ENCODE data around the gene MACROH2A2. TPM values are rescaled to one million over a fixed set of nuclear protein-coding genes. Genes with fewer than 3 reads are reported as not detected.

MACROH2A2 gene
- total RNA-seq, 2 donors from 2014 or later: 2.4 to 2.5 TPM

GRCh38 chr10:70054902-70055301, 2.3 kb downstream of the MACROH2A2 start:
- H3K36me3 Mint-ChIP-seq (ENCODE audit: low read depth): no peaks in the 10 kb centered on the region
- H3K27ac Mint-ChIP-seq: no peak overlapping the region
- peaks cover 36% of the 10 kb centered on the region for H3K27me3 Mint-ChIP-seq
- H3K4me3 Mint-ChIP-seq: peak overlapping the region; percentile 51
- H3K4me1 Mint-ChIP-seq: peaks cover 7% of the 10 kb centered on the region
- no peak for ATAC-seq (replicated peaks)
- H3K9me3 Mint-ChIP-seq: no peaks in the 10 kb centered on the region

GRCh38 chr10:70055550-70055949, 2.9 kb downstream of the MACROH2A2 start:
- no peak overlapping the region for H3K27ac Mint-ChIP-seq
- H3K9me3 Mint-ChIP-seq: no peaks in the 10 kb centered on the region
- H3K4me1 Mint-ChIP-seq: peaks cover 7% of the 10 kb centered on the region
- no peak for ATAC-seq (replicated peaks)
- no peaks in the 10 kb centered on the region for H3K36me3 Mint-ChIP-seq (ENCODE audit: low read depth)
- H3K27me3 Mint-ChIP-seq: peaks cover 36% of the 10 kb centered on the region
- no peak overlapping the region for H3K4me3 Mint-ChIP-seq

- Mint-ChIP-seq H3K4me3 (no peak overlapping the region), H3K4me1 (peaks cover 2% of the 10 kb centered on the region), H3K9me3 (no peaks in the 10 kb centered on the region), H3K36me3 (ENCODE audit: low read depth) (no peaks in the 10 kb centered on the region), H3K27me3 (peaks cover 28% of the 10 kb centered on the region), H3K27ac (no peak overlapping the region)
- ATAC-seq (replicated peaks): no peak
Observed at GRCh38 chr10:70057306-70057705, 4.7 kb downstream of the MACROH2A2 start.

- Mint-ChIP-seq H3K27ac (no peak overlapping the region), H3K36me3 (ENCODE audit: low read depth) (no peaks in the 10 kb centered on the region), H3K9me3 (no peaks in the 10 kb centered on the region), H3K4me1 (peaks cover 10% of the 10 kb centered on the region), H3K4me3 (no peak overlapping the region), H3K27me3 (peaks cover 13% of the 10 kb centered on the region)
- no peak for ATAC-seq (replicated peaks)
Observed at GRCh38 chr10:70060389-70060788, 7.7 kb downstream of the MACROH2A2 start.

GRCh38 chr10:70063418-70064098, 10.9 kb downstream of the MACROH2A2 start:
- Mint-ChIP-seq H3K4me3 (peak overlapping the region; percentile 42), H3K4me1 (peaks cover 10% of the 10 kb centered on the region), H3K27ac (peak overlapping the region; percentile 72), H3K27me3 (peaks cover 4% of the 10 kb centered on the region), H3K36me3 (ENCODE audit: low read depth) (no peaks in the 10 kb centered on the region), H3K9me3 (no peaks in the 10 kb centered on the region)
- peak; percentile 90 for ATAC-seq (replicated peaks)

GRCh38 chr10:70064486-70064885, 11.8 kb downstream of the MACROH2A2 start:
- H3K9me3 Mint-ChIP-seq: no peaks in the 10 kb centered on the region
- no peaks in the 10 kb centered on the region for H3K36me3 Mint-ChIP-seq (ENCODE audit: low read depth)
- peaks cover 10% of the 10 kb centered on the region for H3K4me1 Mint-ChIP-seq
- no peak for ATAC-seq (replicated peaks)
- no peak overlapping the region for H3K27ac Mint-ChIP-seq
- H3K4me3 Mint-ChIP-seq: no peak overlapping the region
- peaks cover 4% of the 10 kb centered on the region for H3K27me3 Mint-ChIP-seq

- H3K4me3 Mint-ChIP-seq: no peak overlapping the region
Observed at GRCh38 chr10:70066190-70066589, 13.5 kb downstream of the MACROH2A2 start.

GRCh38 chr10:70067586-70067985, 14.9 kb downstream of the MACROH2A2 start:
- Mint-ChIP-seq H3K9me3 (no peaks in the 10 kb centered on the region), H3K27me3 (no peaks in the 10 kb centered on the region), H3K27ac (no peak overlapping the region), H3K36me3 (ENCODE audit: low read depth) (no peaks in the 10 kb centered on the region), H3K4me1 (peaks cover 10% of the 10 kb centered on the region), H3K4me3 (no peak overlapping the region)
- no peak for ATAC-seq (replicated peaks)

More at GRCh38 chr10:70066190-70066589, 13.5 kb downstream of the MACROH2A2 start:
- H3K36me3 Mint-ChIP-seq (ENCODE audit: low read depth): no peaks in the 10 kb centered on the region
- peaks cover 10% of the 10 kb centered on the region for H3K4me1 Mint-ChIP-seq
- H3K27me3 Mint-ChIP-seq: peaks cover 4% of the 10 kb centered on the region
- no peak for ATAC-seq (replicated peaks)
- H3K9me3 Mint-ChIP-seq: no peaks in the 10 kb centered on the region
- H3K27ac Mint-ChIP-seq: no peak overlapping the region

- H3K27me3 Mint-ChIP-seq: no peaks in the 10 kb centered on the region
- H3K9me3 Mint-ChIP-seq: no peaks in the 10 kb centered on the region
- peaks cover 3% of the 10 kb centered on the region for H3K4me1 Mint-ChIP-seq
- no peak for ATAC-seq (replicated peaks)
- no peak overlapping the region for H3K27ac Mint-ChIP-seq
- no peaks in the 10 kb centered on the region for H3K36me3 Mint-ChIP-seq (ENCODE audit: low read depth)
- no peak overlapping the region for H3K4me3 Mint-ChIP-seq
Observed at GRCh38 chr10:70068925-70069324, 16.3 kb downstream of the MACROH2A2 start.

GRCh38 chr10:70069346-70069745, 16.7 kb downstream of the MACROH2A2 start:
- no peak for ATAC-seq (replicated peaks)
- H3K4me3 Mint-ChIP-seq: no peak overlapping the region
- no peaks in the 10 kb centered on the region for H3K27me3 Mint-ChIP-seq
- H3K4me1 Mint-ChIP-seq: peaks cover 3% of the 10 kb centered on the region
- no peaks in the 10 kb centered on the region for H3K36me3 Mint-ChIP-seq (ENCODE audit: low read depth)
- no peak overlapping the region for H3K27ac Mint-ChIP-seq
- H3K9me3 Mint-ChIP-seq: no peaks in the 10 kb centered on the region

- no peak for ATAC-seq (replicated peaks)
- H3K4me1 Mint-ChIP-seq: no peaks in the 10 kb centered on the region
- no peak overlapping the region for H3K27ac Mint-ChIP-seq
- no peaks in the 10 kb centered on the region for H3K27me3 Mint-ChIP-seq
- H3K4me3 Mint-ChIP-seq: no peak overlapping the region
- no peaks in the 10 kb centered on the region for H3K9me3 Mint-ChIP-seq
- no peaks in the 10 kb centered on the region for H3K36me3 Mint-ChIP-seq (ENCODE audit: low read depth)
Observed at GRCh38 chr10:70070834-70071233, 18.2 kb downstream of the MACROH2A2 start.

GRCh38 chr10:70074165-70074564, 21.5 kb downstream of the MACROH2A2 start:
- no peaks in the 10 kb centered on the region for H3K4me1 Mint-ChIP-seq
- H3K9me3 Mint-ChIP-seq: no peaks in the 10 kb centered on the region
- no peak for ATAC-seq (replicated peaks)

GRCh38 chr10:70074971-70075370, 22.3 kb downstream of the MACROH2A2 start:
- no peaks in the 10 kb centered on the region for H3K9me3 Mint-ChIP-seq
- H3K27me3 Mint-ChIP-seq: no peaks in the 10 kb centered on the region
- ATAC-seq (replicated peaks): no peak
- no peak overlapping the region for H3K27ac Mint-ChIP-seq
- no peaks in the 10 kb centered on the region for H3K4me1 Mint-ChIP-seq
- no peaks in the 10 kb centered on the region for H3K36me3 Mint-ChIP-seq (ENCODE audit: low read depth)
- H3K4me3 Mint-ChIP-seq: no peak overlapping the region

More at GRCh38 chr10:70074165-70074564, 21.5 kb downstream of the MACROH2A2 start:
- Mint-ChIP-seq H3K27ac (no peak overlapping the region), H3K27me3 (no peaks in the 10 kb centered on the region), H3K4me3 (no peak overlapping the region), H3K36me3 (ENCODE audit: low read depth) (no peaks in the 10 kb centered on the region)

- Mint-ChIP-seq H3K4me3 (no peak overlapping the region), H3K36me3 (ENCODE audit: low read depth) (no peaks in the 10 kb centered on the region), H3K27ac (no peak overlapping the region), H3K27me3 (no peaks in the 10 kb centered on the region), H3K9me3 (no peaks in the 10 kb centered on the region), H3K4me1 (no peaks in the 10 kb centered on the region)
- no peak for ATAC-seq (replicated peaks)
Observed at GRCh38 chr10:70078329-70078728, 25.7 kb downstream of the MACROH2A2 start.

- Mint-ChIP-seq H3K9me3 (no peaks in the 10 kb centered on the region), H3K36me3 (ENCODE audit: low read depth) (no peaks in the 10 kb centered on the region), H3K27ac (no peak overlapping the region), H3K27me3 (no peaks in the 10 kb centered on the region), H3K4me1 (no peaks in the 10 kb centered on the region), H3K4me3 (no peak overlapping the region)
- no peak for ATAC-seq (replicated peaks)
Observed at GRCh38 chr10:70078937-70079336, 26.3 kb downstream of the MACROH2A2 start.

All from activated T-helper 17 cell treated with anti-CD3 and anti-CD28 coated beads, Interleukin-2, amount 50 U/mL, for 72 hours (primary cell).